COR-L47 (cell line): ENCODE measurements around the gene ARID3B.
"Not testable (repeated sequence)": the region's sequence is repeated elsewhere in the genome, so short reads cannot be mapped to it uniquely, and the experiment has no call there.

Experiments used
- DNase-seq: peaks from one replicate; lab custom pipeline; 2025; lab: John Stamatoyannopoulos, UW

ARID3B gene

DNA sequence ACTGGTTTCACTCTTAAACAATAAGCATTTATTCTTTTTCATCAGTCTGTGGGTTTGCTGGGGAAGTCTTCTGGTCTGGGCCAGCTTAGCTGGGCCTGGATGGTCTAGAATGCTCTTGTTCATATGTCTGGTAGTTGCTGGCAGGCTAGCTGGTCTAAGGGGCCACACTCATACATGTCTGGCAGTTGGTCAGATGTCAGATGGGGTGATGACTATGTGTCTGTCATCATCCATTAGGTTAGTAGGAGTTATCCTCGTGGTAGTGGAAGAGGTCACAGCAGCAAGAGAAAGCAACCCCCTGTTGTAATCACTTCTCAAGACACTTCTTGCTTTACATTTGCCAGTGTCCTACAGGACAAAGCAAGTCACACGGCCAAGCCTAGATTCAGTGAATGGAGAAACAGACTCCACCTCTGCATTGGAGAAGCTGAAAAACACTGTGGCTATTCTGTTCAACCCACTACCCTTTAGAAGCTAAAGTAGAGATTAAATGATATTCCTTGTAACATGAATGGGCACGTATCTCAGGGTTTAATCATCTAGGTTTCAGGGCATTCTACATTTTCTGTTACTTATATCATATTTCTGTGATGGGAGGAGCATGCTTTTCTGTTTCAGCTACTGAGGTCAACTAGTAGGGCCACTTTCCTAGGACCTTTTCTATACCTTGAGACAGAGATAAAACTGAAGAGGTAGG, 5.5 kb upstream of the ARID3B start:
- DNase-seq: no peak

DNA sequence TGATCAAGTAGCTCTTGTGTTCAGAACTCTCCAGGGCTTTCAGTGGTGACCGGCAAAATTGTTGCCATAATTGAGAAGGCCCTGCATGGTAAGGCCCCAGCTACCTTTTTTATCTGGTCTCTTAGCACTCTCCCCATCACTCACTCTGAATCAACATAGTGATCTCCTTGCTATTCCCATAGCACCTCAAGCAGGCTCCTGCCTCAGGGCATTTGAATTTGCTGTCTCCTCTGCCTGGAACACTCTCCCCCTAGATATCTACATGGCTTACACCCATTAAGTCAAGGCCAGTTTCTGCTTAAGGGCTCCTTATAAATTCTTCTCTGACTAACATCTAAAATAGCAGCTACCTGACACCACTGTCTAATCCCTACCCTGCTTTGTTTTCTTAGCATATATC, 3.3 kb upstream of the ARID3B start:
- no peak for DNase-seq

- not testable (repeated sequence) for DNase-seq
Observed at GRCh38 chr15:74539521-74539920, 1.5 kb upstream of the ARID3B start.

DNA sequence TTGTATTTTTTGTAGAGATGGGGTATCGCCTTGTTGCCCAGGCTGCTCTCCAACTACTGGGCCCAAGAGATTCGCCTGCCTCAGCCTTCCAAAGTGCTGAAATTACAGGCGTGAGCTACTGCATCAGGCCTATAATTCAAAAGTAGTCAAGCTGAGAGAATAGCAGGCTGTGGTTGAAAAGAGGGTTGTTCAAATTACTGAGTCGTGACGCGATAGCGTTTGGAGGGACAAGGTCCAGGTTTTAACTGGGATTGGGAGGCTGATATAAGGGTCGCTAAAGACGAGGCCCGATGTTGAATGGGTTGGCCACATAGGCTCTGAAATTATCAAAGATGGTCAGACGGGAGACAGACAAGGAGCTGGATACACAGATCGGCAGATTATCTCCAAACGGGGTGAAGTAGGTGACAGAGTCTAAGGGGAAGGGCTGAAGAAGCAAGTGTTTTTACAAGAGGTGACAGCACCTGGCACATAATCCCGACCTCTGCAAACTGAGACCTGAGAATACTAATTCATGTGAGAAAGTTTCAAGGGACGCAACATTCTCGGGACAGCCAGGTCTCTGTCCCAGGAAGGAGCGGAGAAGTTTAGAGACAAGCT, 759 bp upstream of the ARID3B start:
- no peak for DNase-seq

- DNase-seq: peak; percentile 28
Observed at GRCh38 chr15:74541494-74542165, 610 bp downstream of the ARID3B start.

- DNase-seq: no peak
Observed at GRCh38 chr15:74542166-74543042, 1.4 kb downstream of the ARID3B start.

- DNase-seq: no peak
Observed at GRCh38 chr15:74543043-74543422, 2.0 kb downstream of the ARID3B start.

- no peak for DNase-seq
Observed at GRCh38 chr15:74543583-74543982, 2.6 kb downstream of the ARID3B start.

DNA sequence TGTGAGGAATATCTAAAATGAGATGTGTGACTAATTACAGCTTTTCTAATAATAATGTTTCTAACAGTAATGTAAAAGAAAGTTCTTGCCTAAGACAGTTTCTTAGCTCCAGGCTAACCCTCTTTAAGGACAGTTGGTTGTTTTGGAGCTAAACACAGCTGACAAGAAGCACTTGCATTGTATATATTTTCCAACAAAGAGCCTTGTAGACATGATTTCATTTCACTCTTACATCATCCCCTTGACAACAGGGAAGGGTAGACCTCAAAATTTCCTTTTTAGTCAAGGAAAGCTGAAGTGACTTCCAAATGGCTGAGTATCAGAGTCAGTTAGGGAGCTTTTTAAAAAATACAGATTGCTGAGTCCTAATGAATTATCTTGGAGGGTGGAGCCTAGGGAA, 4.1 kb downstream of the ARID3B start:
- no peak for DNase-seq

GRCh38 chr15:74545776-74546656, 5.0 kb downstream of the ARID3B start:
- peak; percentile 99 for DNase-seq

- no peak for DNase-seq
Observed at GRCh38 chr15:74547616-74548015, 6.6 kb downstream of the ARID3B start.

DNA sequence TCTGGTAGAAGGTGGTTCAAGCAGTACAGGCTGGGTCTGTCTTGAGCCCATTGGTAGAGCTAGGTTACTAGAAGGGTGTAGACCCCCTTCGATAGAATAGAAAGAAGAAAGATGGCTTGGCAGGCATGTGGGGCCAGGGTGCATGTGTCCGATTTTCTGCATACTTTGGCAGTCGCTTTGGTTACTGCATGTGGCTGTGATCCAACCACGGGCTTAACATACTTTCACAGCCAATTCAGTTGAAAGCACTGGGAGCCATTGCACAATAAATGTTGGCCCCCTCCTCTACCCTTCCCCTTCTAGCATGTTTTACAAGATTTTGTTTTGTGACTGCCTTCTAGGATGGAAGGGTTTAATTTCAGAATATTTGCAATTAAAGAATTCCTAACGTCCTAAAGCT, 7.2 kb downstream of the ARID3B start:
- DNase-seq: no peak

DNA sequence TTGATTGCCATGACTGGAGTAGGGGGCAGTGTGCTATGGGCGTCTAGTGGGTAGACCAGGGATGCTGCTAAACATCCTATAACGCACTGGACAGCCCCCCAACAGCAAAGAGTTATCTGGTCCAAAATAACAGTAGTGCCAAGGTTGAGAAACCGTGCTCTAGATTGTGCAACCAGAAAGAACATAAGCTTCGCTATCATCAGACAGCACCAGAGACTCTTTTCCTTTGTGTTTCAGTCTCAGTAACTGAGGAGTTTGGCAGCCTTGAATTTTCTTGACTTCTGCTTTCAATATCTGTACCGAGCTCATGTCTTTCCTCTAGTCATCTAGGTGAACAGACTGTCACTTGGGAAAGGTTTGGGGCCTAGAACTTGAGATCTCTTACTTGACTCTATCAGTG, 8.8 kb downstream of the ARID3B start:
- no peak for DNase-seq

DNA sequence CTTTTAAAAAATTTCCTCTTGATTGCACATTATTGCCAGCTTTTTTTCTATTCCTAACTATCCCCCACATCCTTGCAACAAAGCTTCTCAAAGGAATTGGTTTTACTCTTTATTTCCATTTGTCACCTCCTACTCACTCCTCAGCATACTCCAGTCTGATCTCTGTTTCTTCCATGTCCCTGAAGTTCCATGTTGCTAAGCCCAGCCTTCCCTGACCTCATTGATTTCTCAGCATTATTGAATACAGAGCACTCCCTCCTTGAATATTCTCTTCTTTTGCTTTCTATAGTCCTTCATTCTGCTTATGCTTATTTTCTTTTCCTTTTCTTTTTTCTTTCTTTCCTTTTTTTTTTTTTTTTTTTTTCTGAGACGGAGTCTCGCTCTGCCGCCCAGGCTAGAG, 10.7 kb downstream of the ARID3B start:
- DNase-seq: no peak

DNA sequence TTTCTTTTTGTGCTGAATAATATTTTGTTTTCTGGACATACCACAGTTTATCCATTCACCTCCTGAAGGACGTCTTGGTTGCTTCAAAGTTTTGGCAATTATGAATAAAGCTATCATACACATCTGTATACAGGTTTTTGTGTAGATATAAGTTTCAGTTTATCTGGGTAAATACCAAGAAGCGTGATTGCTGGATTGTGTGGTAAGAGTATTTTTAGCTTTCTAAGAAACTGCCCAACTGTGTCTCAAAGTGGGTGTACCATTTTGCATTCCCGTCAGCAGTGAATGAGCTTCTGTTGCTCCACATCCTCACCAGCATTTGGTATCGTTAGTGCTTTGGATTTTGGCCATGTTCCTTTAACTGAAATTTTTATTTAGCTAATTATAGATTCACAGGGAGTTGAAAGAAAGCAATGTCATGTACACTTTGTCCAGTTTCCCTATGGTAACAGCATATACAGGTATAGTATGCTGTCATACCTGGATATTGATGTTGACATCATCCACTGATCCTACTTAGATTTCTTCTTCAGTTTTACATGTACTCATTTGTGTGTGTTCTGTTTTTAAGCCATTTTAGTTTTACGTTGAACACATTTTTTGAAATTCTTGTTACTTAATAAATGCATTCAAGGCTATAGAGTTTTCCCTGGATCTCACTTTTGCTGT, 11.9 kb downstream of the ARID3B start:
- DNase-seq: no peak

DNA sequence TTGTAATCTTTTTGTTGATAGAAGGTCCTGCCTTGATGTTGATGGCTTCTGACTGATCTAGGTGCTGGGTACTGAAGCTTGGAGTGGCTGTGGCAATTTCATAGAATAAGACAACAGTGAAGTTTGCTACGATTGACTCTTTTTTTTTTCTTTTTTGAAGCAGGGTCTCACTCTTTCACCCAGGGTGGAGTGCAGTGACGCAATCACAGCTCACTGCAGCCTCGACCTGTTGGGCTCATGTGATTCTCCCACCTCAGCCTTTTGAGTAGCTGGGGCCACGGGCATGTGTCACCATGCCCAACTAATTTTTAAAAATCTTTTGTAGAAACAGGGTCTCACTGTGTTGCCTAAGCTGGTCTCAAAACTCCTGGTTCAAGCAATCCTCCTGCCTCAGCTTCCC, 14.2 kb downstream of the ARID3B start:
- no peak for DNase-seq

DNA sequence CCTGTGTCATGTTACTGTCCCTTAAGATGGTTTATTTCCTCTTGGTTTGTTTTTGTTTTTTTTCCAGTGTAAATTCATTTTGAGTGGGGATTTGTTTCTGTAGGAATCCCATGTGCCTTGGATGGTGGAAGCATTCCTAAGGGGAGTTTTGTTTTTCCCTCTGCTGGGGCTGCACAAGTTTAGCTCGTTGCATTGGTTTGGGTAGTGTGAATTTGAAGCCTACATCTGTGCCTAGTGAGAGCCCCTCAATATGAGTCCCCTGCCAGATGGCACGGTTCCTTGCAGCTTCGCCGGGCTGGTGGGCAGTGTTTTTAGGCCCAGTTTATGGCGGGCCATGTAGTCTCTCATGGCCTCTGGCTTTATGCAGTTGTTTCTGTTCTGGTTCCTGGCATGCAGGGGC, 17.7 kb downstream of the ARID3B start:
- no peak for DNase-seq

GRCh38 chr15:74563442-74563841, 22.4 kb downstream of the ARID3B start:
- no peak for DNase-seq

- DNase-seq: no peak
Observed at GRCh38 chr15:74564182-74564581, 23.2 kb downstream of the ARID3B start.

GRCh38 chr15:74565381-74566085, 24.5 kb downstream of the ARID3B start:
- no peak for DNase-seq
